Measurements from ENCODE around the gene WDR47. TPM values are rescaled to one million over a fixed set of nuclear protein-coding genes. Genes with fewer than 3 reads are reported as not detected.
"Not testable (repeated sequence)": the region's sequence is repeated elsewhere in the genome, so short reads cannot be mapped to it uniquely, and the experiment has no call there.

The WDR47 gene
- total RNA-seq, 1 donor from 2014 or later = 11.3 TPM

DNA sequence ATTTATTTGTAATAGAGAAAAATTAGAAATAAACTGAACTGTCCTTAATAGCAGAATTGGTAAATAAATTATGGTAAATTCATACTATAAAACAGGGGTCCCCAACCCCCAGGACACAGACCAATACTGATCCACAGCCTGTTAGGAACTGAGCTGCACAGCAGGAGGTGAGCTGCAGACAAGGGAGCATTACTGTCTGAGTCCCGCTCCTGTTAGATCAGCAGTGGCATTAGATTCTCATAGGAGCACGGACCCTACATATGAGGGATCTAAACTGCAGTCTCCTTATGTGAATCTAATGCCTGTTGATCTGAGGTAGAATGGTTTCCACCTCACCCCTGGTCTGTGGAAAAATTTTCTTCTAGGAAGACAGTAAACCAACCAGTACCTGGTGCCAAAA, 7.5 kb downstream of the WDR47 start:
- no peaks in the 10 kb centered on the region for H3K36me3 Mint-ChIP-seq
- DNase-seq (ENCODE audit: low spot score in 2 of 2, unreplicated experiment in 2 of 2) = no peak
- H3K9me3 Mint-ChIP-seq = no peaks in the 10 kb centered on the region
- peaks cover 2% of the 10 kb centered on the region for H3K4me1 Mint-ChIP-seq
- H3K27me3 Mint-ChIP-seq (ENCODE audit: low read depth) = no peaks in the 10 kb centered on the region
- H3K27ac Mint-ChIP-seq = no peak overlapping the region
- H3K4me3 Mint-ChIP-seq = no peak overlapping the region
- TF ChIP-seq, protein P1, sequence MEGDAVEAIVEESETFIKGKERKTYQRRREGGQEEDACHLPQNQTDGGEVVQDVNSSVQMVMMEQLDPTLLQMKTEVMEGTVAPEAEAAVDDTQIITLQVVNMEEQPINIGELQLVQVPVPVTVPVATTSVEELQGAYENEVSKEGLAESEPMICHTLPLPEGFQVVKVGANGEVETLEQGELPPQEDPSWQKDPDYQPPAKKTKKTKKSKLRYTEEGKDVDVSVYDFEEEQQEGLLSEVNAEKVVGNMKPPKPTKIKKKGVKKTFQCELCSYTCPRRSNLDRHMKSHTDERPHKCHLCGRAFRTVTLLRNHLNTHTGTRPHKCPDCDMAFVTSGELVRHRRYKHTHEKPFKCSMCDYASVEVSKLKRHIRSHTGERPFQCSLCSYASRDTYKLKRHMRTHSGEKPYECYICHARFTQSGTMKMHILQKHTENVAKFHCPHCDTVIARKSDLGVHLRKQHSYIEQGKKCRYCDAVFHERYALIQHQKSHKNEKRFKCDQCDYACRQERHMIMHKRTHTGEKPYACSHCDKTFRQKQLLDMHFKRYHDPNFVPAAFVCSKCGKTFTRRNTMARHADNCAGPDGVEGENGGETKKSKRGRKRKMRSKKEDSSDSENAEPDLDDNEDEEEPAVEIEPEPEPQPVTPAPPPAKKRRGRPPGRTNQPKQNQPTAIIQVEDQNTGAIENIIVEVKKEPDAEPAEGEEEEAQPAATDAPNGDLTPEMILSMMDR (IDR thresholded peaks at IDR 0.05; ENCODE audit: unreplicated experiment) = no peak

DNA sequence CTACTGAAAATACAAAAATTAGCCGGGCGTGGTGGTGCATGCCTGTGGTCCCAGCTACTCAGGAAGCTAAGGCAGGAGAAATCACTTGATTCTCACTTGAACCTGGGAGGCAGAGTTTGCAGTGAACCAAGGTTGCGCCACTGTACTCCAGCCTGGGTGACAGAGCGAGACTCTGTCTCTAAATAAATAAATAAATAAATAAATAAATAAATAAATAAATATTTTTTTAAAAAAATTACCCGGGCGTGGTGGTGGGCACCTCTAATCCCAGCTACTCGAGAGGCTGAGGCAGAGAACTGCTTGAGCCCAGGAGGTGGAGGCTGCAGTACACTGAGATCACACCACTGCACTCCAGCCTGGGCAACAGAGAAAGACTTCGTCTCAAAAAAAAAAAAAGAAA, 12.4 kb downstream of the WDR47 start:
- not testable (repeated sequence) for H3K4me3 Mint-ChIP-seq; DNase-seq (ENCODE audit: low spot score in 2 of 2, unreplicated experiment in 2 of 2); H3K27ac Mint-ChIP-seq; H3K4me1 Mint-ChIP-seq; H3K9me3 Mint-ChIP-seq; H3K36me3 Mint-ChIP-seq; H3K27me3 Mint-ChIP-seq (ENCODE audit: low read depth)

DNA sequence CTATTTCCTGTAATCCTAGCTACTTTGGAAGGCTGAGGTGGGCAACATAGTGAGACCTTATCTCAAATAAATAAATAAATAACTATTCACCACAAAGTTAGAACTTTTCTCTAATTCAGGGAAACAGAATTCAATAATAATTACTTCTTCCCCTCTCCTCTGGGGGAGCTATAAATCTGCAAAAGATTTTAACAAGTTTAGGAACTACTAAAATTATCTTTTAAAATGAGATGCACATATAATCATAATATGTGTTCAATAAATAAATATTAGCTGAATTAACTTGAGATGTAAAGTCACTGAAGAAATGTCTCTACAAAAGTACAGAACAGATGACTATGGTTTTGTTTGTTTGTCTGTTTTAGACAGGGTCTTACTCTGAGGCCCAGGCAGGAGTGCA, 14.1 kb downstream of the WDR47 start:
- Mint-ChIP-seq H3K4me3 (no peak overlapping the region), H3K36me3 (peaks cover 1% of the 10 kb centered on the region), H3K27me3 (ENCODE audit: low read depth) (no peaks in the 10 kb centered on the region), H3K4me1 (peaks cover 2% of the 10 kb centered on the region), H3K27ac (no peak overlapping the region), H3K9me3 (no peaks in the 10 kb centered on the region)
- DNase-seq (ENCODE audit: low spot score in 2 of 2, unreplicated experiment in 2 of 2) = no peak
- TF ChIP-seq, protein P1 (IDR thresholded peaks at IDR 0.05; ENCODE audit: unreplicated experiment) = no peak

DNA sequence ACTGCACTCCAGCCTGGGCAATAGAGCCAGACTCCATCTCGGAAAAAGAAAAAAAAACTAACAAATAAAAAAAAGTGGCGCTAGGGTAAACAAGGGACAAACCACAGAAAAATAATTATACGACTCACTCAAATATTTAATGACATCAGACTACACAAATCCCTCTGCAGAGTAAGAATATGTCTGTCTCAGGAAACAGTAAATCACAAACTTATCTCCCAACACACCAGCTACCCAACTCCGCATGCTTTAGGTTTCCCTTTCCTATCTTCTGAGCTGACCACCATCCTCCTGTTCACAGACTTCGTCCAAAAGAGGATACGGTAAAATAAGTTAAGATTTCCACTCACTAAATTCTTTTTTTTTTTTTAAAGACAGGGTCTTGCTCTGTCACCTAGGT, 16.2 kb downstream of the WDR47 start:
- Mint-ChIP-seq H3K4me3 (no peak overlapping the region), H3K4me1 (peaks cover 2% of the 10 kb centered on the region), H3K9me3 (no peaks in the 10 kb centered on the region), H3K36me3 (peaks cover 5% of the 10 kb centered on the region), H3K27ac (no peak overlapping the region), H3K27me3 (ENCODE audit: low read depth) (no peaks in the 10 kb centered on the region)
- no peak for DNase-seq (ENCODE audit: low spot score in 2 of 2, unreplicated experiment in 2 of 2)
- TF ChIP-seq, protein P1 (IDR thresholded peaks at IDR 0.05; ENCODE audit: unreplicated experiment) = no peak

DNA sequence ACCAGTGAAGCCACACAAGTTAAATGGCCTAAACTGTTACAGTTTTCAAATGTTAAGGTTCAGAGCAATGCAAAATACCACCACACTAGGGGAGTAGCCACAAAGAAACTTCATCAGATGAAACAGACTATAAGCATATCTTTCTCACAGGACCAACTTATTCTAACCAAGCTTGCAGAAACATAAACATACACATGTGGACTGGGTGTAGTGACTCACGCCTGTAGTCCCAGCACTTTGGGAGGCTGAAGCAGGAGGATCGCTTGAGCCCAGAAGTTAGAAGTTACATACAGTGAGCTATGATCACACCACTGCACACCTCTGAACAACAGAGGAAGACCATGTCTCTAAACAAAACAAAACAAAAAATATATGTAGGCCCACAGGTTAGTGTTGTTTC, 17.3 kb downstream of the WDR47 start:
- Mint-ChIP-seq H3K9me3 (no peaks in the 10 kb centered on the region), H3K4me3 (no peak overlapping the region), H3K27ac (no peak overlapping the region)

DNA sequence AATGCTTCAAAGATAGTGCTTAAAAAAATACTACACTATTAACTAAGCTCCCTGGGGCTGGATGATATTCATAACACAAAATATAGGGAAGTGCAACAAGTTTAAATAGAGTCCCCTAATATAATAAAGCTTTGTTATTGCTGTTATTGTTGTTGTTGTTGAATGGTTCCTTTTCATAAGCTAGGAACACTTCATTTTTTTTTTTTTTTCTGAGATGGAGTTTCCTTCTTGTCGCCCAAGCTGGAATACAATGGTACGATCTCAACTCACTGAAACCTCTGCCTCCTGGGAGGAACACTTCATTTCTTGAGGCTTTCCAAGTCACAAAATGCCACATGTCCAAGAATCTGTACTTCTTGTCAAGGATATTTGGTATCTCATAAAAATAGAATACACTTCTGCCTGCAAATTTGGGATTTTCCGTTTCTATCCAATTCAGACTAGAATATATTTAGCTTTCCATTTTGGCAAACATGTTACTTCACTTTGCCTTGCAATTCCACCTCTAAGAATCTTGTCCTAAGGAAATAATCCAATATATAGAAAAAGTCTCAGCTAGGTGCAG, 21.1 kb downstream of the WDR47 start:
- DNase-seq (ENCODE audit: low spot score in 2 of 2, unreplicated experiment in 2 of 2) = no peak
- Mint-ChIP-seq H3K4me1 (no peaks in the 10 kb centered on the region), H3K36me3 (peaks cover 28% of the 10 kb centered on the region), H3K4me3 (no peak overlapping the region), H3K9me3 (peaks cover 10% of the 10 kb centered on the region), H3K27ac (no peak overlapping the region), H3K27me3 (ENCODE audit: low read depth) (no peaks in the 10 kb centered on the region)
- TF ChIP-seq, protein P1 (IDR thresholded peaks at IDR 0.05; ENCODE audit: unreplicated experiment) = no peak

More for the DNA sequence above, 17.3 kb downstream of the WDR47 start:
- Mint-ChIP-seq H3K36me3 (peaks cover 9% of the 10 kb centered on the region), H3K4me1 (no peaks in the 10 kb centered on the region), H3K27me3 (ENCODE audit: low read depth) (no peaks in the 10 kb centered on the region)
- no peak for DNase-seq (ENCODE audit: low spot score in 2 of 2, unreplicated experiment in 2 of 2)
- TF ChIP-seq, protein P1 (IDR thresholded peaks at IDR 0.05; ENCODE audit: unreplicated experiment) = no peak

DNA sequence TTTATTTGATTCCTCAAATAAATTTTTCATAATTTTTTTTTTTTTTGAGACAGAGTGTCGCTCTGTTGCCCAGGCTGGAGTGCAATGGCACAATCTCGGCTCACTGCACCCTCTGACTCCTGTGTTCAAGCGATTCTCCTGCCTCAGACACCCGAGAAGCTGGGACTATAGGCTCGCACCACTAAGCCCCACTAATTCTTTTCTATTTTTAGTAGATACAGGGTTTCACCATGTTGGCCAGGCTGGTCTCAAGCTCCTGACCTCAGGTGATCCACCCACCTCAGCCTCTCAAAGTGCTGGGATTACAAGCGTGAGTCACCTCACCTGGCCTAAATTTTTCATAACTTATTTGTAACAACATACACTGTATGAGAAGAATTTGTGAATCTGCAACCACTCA, 24.2 kb downstream of the WDR47 start:
- not testable (repeated sequence) for H3K4me1 Mint-ChIP-seq; H3K27ac Mint-ChIP-seq; DNase-seq (ENCODE audit: low spot score in 2 of 2, unreplicated experiment in 2 of 2); H3K4me3 Mint-ChIP-seq; H3K27me3 Mint-ChIP-seq (ENCODE audit: low read depth); H3K9me3 Mint-ChIP-seq
- H3K36me3 Mint-ChIP-seq = peaks cover 38% of the 10 kb centered on the region
